ENCODE measurements around the gene MYO18B.
"Not testable (repeated sequence)": the region's sequence is repeated elsewhere in the genome, so short reads cannot be mapped to it uniquely, and the experiment has no call there.

The MYO18B gene, protein sequence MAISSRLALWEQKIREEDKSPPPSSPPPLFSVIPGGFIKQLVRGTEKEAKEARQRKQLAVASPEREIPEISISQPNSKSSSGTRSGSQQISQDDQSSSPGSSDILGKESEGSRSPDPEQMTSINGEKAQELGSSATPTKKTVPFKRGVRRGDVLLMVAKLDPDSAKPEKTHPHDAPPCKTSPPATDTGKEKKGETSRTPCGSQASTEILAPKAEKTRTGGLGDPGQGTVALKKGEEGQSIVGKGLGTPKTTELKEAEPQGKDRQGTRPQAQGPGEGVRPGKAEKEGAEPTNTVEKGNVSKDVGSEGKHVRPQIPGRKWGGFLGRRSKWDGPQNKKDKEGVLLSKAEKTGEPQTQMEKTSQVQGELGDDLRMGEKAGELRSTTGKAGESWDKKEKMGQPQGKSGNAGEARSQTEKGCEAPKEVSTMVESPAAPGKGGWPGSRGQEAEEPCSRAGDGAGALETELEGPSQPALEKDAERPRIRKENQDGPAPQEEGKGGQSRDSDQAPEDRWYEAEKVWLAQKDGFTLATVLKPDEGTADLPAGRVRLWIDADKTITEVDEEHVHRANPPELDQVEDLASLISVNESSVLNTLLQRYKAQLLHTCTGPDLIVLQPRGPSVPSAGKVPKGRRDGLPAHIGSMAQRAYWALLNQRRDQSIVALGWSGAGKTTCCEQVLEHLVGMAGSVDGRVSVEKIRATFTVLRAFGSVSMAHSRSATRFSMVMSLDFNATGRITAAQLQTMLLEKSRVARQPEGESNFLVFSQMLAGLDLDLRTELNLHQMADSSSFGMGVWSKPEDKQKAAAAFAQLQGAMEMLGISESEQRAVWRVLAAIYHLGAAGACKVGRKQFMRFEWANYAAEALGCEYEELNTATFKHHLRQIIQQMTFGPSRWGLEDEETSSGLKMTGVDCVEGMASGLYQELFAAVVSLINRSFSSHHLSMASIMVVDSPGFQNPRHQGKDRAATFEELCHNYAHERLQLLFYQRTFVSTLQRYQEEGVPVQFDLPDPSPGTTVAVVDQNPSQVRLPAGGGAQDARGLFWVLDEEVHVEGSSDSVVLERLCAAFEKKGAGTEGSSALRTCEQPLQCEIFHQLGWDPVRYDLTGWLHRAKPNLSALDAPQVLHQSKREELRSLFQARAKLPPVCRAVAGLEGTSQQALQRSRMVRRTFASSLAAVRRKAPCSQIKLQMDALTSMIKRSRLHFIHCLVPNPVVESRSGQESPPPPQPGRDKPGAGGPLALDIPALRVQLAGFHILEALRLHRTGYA (N-terminal part only)

DNA sequence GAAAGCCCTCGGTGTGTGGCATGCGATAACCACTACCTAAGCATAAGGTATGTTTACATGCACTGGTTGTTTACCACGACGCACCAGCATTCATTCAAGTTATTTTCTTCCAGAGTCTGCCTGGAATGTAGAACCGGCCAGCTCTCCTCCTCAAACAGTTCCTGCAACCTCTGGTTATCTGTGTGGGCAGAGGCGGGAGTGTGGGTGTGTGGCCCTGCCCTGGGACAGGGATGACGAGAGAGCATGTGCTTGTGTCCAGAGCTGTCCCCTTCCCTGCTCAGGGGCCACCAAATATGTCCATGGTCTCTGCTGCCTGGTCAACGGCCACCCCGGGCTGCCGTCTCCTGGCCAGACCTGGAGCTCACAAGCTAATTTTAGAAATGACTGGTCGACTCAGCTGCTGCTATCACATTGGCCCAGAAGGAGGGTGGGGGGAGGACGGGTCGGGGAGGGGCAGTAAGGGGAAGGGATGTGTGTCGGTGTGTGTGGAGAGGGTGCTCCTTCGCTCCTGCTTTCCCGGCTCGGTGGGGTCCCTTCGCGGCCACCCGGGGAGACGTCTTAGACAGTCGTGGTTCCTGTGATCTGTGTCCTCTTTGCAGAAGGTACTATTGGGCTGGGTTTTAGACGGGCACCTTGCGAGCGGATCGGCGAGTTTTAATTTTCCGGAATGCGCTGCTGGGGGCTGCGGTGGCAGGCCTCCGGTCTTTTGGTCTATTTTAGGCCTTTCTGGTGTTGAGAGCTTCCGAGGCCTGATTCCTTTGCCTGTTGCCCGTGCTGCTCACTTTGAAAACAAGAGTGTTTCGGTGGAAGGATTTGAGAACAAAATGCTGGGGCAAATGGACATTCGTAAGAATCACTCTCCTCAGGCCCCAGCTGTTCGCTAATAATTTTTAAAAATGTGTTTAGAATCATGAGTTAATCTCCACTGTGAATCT is at the start of gene MYO18B:
TSS of gene MYO18B (plus strand) at position 497 of the 935 bp plus-strand sequence. CDS start 18,905 bp downstream, outside the sequence.
- peak; percentile 70 to 74 for DNase-seq

DNA sequence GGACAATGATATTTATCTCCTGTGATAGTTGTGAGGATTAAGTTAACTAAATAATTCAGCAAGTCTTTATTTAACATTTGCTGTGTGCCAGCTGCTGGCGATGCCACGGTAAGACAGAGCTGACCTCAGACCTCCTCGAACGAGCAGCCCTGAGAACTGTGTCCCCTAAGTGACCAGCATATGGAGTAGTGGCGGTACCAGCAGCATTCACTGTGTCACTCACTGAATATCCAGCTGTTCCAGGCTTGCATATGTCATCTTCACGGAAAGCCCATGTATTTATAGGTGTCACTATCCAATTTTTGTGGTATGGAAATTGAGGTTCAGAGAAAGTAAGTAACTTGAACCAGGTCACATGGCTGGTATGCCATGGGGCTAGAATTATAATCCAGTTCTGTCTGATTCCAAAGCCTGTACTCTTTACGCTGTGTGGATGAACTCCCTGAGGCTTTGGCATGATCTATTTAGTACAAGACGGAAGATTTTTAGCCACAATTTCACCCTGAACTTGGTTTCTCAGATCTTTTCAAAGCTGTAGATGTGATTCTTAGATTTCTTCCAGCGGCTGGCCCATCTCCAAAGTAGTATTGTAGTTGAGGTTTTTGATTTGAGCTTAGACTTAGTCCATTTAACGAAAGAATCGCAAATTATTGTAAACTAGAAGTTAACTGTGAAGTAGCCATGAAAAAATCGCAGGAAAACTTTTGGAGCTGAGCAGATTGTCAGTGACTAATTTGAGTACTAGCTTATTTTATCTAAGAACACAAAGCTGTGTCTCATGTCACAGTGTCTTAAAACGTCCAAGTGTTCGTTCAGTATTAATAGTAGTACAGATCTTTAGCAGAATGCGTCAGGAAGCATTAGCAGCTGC is 49.4 kb upstream of the MYO18B start:
- no peak for DNase-seq

DNA sequence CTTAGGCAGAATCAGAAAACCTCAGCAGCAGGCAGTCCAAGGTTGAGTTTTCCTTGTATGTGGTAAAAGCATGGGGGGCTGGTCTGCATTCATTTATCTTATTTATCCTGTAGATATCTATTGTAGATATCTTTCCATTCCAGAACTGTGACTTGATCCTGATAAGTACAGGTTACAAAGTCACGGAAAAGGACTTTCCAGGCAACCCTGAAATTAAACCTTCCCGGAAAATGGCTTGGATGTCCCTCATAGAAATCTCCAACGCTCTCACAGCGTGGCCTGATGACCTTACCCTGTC is 48.8 kb upstream of the MYO18B start:
- DNase-seq: no peak

DNA sequence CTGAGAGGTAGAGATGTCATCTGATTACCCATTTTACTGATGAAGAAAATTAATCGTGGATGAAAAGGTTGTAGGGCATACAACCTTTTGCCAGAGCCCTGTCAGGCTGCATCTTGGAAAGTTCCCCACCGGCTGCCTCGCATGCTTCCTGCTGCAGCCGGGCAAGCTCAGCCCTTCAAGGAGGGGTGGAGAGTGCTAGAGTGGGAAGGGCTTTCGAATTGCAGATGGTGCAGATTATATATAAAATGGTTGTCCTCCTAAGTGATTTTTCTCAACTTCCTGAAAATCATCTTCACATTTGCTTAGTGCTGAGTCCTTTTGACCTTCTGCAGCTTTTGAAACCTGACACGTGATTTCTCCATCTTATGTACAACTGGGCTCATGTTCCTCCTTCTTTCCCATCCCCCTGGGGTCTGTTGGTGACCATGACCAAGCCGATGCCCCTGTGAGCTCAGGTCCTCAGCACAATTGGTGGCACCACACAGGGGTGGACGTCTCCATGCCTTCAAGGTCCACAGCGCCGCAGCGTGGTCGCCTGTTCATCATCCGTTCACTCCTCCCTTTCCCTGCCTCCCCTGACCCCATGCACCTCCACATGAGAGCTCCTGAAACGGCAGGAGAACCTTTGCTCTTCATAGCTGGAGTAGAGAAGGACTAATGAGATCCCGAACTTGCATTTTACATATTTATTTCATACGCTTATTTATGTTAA is 47.6 kb upstream of the MYO18B start:
- no peak for DNase-seq

DNA sequence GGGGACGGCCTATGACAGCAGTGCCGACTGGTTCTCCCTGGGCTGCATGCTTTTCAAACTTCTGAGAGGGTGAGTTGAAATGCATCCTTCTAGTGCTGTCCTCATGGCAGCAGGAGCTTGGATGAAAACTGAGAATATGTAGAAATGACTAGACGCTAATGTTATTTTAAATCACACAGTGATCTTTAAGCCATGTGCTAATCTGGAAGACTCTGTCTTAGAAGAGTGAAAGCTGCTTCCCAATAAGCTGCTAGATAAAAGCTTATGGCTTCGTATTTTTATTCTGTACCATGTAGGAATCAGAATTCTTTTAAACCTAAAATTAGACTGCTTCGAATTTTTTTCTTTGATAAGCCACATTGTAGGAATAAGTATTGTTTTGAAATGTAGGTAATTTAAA is 46.8 kb upstream of the MYO18B start:
- DNase-seq: no peak

DNA sequence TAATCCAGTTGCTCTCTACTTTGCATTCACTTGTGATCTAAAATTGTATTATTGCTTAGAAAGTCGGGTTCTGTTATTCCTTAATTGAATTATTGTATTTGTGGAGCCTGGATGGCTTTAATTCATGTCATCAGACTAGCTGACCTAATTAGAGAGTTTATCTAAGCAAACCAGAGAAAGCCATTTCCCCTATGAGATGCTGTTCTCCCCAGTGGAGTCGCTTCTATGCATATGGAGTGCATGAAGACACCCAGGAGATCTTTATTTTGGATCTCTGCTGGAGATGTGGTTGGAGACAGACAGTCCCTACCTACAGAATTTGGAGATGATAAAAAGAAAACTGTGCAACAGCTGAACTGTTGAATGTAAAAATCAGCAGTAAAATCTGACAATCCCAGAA is 45.2 kb upstream of the MYO18B start:
- no peak for DNase-seq

DNA sequence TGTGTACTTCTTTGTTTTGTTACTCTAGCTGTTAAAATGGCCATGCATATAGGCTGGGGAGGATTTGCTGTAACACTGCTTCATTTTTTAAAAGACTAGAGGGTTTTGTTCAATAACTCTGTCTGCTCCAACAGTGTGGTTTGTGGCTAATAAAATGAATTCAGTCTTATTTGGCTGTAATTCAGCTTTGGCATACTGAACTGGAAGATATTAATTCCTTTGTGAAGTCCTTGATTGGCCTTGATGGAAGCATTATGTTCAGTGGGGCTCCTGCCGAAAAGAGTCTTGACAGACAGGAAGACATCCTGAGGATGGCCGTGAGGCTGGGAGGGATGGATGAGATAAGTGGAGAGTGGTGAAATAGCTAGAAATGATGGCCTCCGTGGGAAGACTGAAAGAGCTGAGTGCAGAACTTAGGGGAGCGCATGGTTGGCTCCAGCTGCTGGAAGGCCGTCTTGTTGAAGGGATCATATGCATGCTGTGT is 44.8 kb upstream of the MYO18B start:
- DNase-seq: no peak

DNA sequence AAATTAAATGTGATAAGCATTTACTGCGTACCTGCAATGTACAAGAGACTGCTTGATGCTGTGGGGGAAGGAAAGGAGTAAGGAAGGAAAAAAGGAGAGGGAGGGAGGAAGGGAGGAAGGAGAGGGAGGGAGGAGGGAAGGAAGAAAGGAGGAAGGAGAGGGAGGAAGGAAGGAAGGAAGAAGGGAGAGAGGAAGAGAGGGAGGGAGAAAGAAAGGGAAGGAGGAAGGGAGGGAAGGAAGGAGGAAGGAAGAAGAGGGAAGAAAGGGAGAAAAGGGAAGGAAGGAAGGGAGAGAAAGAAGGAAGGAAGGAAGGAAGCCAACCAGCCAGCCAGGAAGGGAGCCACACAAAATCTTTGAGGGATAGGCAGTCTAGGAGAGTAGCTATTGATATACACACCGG is 44.0 kb upstream of the MYO18B start:
- no peak for DNase-seq

DNA sequence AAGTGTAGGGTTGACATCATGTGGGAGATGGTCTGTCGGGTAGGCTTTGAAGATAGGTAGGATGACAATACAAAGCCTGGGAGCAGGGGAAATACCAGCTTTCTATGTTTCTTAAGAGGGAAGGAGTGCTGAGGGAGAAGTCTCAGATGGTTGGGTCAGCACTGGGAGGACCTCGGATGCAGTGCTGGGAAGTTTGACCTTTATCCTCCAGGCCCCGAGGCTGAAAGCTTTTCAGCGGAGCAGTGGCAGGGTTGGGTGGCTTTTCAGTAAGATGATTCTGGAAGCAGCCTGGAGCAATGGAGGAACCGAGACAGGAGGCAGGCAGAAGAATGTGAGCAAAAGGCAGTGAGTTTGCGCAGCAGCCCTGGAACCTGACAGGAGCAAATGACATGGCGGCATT is 43.5 kb upstream of the MYO18B start:
- DNase-seq: no peak

DNA sequence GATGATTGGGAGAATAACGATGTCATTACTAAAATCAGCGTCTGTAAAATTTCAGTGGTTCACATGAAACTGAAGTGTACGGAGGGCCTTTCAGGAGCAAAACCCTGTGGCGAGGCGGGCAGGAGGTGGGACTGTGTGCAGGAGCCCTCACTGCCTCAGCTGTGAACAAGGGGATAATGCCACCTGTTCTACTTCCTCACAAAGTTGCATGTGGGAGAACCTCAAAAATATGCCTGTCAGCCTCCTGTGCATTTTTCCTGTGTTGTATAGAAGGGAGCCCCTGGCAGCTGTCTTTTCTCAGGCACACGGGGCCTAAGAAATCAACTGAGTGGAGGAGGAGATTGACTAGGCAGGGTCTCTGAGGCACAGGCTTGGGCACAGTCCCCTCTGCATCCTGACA is 43.0 kb upstream of the MYO18B start:
- no peak for DNase-seq

DNA sequence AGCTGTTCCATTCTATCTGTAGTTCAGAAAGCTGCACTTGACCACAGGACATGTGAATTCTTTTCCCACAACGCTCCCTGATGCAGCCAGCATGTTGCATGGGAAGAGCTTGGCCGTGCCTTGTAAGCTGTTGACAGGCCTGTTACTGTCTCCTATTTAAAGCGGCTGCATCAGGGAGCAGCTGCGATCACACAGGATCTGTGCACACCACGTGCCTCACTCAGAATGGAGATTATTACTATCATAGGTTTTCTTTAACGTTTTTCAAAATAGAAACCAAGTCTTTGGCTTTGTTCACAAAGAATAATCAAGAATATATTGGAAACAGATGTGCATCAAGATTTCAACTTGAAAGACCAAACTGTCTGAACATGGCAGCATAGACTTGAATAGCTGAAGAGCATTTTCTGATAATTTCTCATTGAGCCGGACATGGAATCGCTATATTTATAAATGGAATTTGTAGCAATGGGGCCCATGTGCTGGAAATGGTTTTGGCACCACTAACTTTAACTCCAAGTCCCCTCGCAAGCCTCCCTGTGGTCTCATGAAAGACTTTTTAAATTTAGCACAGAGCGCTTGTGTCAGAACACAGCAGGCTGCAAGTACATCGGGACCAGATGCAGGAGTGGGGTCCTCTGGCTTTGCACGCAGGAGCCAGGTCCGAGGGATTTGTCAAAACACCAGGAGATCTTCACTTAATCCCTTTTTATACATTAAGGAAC is 40.8 kb upstream of the MYO18B start:
- DNase-seq: no peak

DNA sequence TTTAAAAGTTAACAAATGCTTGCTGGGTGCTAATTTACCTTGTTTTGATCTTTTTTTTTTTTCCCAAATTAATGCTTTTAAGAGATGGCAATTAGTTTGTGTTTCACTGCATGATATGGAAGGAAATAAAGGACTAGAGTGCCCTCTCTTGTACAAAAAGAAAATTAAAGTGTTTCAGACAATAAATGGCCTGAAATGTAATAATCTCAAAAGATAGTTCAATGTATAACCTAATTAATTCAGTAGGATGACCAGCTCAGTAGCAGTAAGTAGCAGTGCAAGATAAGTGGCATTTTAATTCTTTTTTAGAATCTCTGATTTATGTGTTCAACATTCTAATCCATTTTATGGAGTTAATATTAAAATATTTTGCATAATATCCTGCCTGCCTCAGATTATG is 39.9 kb upstream of the MYO18B start:
- DNase-seq: peak; percentile 58 to 75

DNA sequence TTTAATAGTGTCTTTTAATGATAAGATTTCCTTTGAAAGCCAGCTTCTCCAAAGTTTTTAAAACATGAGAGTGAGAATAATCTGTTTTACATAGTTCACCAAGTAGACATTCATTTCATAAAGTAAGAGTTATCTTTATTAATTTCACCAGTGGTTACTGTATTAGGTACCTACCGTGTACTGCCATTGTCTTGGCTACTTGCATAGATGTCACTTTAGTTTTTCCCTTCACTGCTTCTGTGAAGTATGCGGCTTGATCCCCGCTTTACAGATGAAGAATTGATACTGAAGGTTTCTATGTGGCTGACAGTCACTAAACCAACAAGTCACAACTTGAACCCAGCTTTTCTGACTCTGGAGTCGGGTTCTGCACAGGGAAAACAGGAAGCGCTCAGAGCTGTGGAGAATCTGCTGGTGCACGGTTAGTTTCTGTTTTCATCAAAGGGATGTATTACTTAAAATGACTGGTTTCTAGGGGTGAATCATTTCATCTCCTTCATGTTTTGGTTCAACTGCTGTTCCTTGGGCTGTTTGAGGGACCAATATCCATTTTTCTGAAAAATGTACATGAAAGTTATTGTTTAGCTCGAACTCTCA is 39.3 kb upstream of the MYO18B start:
- no peak for DNase-seq

DNA sequence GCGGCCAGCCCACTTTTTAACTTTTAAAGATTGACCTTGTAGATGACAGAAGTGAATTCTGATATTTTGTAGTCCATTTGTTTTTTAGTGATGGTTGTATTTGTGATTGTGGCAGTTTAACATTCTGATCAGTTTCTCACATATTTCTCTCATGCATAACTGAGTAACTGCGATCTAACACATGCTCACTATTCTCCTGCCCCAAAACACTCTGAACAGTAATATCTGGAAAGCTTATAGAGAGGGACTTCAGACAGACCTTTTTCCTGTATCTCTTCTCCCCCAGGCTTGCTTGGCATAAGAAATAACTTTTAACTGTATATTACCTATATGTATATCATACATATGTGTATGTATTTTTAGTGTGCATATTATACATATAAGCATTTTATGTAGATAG is 37.3 kb upstream of the MYO18B start:
- DNase-seq: no peak

DNA sequence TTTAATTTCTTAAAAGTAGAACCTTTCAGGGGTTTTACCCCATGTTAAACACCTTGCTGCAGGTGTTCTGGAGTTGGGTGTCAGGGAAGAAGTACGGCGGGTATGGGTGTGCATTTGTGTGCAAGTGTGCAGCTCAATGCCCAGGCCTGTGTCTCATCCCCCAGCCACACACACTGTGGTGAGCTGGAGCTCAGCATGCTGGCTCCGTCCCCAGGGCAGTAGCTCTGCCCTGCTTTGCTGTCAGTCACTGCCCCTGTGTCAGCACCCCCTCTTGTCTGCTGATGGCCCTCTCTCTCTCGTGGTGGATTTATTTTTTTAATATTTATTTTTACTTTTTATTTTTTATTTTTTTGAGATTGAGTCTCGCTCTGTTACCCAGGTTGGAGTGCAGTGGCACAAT is 35.8 kb upstream of the MYO18B start:
- DNase-seq: no peak

DNA sequence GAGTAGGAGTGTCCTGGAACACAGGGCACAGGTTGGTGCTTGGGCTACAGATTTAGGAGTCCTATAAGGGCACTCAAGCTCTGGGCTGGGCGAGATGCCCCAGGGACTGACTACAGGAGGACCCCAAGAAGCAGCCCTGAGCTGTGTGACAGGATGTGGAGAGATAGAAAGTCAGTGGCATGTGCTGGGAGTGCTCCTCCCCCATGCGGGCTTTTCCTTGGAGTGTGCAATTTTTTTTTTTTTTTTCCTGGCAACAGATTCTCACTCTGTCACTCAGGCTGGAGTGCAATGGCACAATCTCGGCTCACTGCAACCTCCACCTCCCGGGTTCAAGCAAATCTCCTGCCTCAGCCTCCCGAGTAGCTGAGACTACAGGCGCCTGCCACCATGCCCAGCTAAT is 33.6 kb upstream of the MYO18B start:
- DNase-seq: not testable (repeated sequence)

DNA sequence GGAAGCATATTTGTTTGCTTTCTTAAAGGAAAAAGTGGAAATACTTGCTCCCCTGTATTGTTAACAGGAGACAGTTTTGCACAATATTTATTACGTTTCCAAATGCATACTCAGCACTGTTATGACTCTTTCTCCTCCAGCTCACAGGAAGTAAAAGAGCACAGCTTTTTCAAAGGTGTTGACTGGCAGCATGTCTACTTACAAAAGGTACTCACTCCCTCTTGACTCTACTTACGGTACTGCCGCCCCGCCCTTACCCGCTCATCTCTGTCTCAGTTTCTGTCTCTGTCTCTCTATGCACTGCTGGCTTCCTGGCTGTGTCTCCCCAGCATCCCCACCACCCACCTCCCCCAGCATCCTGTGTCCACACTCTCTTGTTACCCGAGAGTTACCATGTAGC is 32.2 kb upstream of the MYO18B start:
- no peak for DNase-seq

DNA sequence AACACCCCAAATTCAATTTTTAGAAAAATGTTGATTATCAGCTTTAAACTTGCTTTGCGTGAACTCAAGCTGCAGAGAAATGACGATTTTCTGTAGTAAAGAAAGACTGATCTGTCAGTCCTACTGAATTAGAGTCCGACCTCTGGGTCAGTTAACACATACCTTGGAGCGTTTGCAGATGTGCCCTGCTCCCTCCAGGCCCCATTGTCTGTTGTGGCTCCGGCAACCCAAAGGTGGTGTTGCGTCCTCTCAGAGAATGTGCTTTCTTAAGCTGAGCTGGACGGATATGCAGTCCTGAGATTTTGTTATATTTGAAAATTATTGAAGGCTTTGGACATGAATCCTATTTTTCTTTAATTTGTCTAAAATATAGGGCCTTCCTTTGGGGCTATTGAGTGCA is 31.5 kb upstream of the MYO18B start:
- no peak for DNase-seq

DNA sequence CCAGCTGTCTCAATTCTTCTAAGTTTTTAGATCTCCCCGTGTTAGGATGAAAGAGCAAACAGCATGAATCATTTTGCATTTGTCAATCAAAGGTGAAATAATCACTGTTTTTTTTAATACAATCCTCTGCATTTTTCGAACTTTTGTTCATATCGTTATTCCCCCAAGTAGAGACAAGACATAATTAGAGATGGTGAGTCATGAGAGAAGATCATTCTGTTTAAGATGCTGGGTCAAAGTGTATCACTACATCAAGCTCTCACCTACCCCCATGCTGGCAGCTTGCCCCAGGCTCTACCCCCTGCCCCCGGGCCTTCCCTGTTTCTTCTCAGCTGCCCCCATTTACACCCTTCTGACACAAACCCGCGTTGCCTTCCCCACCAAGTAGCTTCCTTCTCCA is 30.5 kb upstream of the MYO18B start:
- DNase-seq: no peak

Data from Kasumi-1 (cell line).